ENCODE results near the gene CABP2.
"Not testable (repeated sequence)": the region's sequence is repeated elsewhere in the genome, so short reads cannot be mapped to it uniquely, and the experiment has no call there.

Gene CABP2

GRCh38 chr11:67476692-67477091 lies 46.6 kb downstream of the CABP2 start:
- DNase-seq (ENCODE audit: low read depth in 2 of 2) = not testable (repeated sequence)

- no peak for DNase-seq (ENCODE audit: low read depth in 2 of 2)
Observed at GRCh38 chr11:67472882-67473281, 50.4 kb downstream of the CABP2 start.

GRCh38 chr11:67470337-67471002 lies 52.8 kb downstream of the CABP2 start:
- no peak for DNase-seq (ENCODE audit: low read depth in 2 of 2)

GRCh38 chr11:67469508-67469811 lies 53.8 kb downstream of the CABP2 start:
- DNase-seq (ENCODE audit: low read depth in 2 of 2) = no peak
